Measurements from ENCODE around the gene GFOD2. TPM values are rescaled to one million over a fixed set of nuclear protein-coding genes. Genes with fewer than 3 reads are reported as not detected.

Gene GFOD2
- total and polyA plus RNA-seq, 2 experiments from 2014 or later, result 19.3 to 34.3 TPM

DNA sequence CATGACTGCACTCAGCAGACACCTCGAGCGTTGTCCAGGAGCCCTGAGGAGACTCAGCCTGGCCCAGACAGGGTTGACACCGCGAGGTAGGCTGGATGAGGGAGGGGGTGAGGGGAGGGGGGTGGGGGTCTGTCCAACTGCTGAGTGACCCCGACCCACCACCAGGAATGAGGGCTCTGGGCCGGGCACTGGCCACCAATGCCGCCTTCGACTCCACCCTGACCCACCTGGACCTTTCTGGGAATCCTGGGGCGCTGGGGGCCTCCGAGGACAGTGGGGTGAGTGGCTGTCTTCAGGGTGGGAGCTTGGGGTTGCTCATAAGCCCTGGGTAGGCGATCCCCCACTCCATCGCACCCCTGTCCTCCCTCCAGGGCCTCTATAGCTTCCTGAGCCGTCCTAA lies 71.4 kb downstream of the GFOD2 start:
- H3K27me3 Mint-ChIP-seq (ENCODE audit: insufficient read depth, low read depth, poor library complexity), result peaks cover 74% of the 10 kb centered on the region
- Histone ChIP-seq H3K9me2 (ENCODE audit: insufficient read depth) (no peaks in the 10 kb centered on the region), H4K20me1 (replicated peaks; ENCODE audit: insufficient read depth) (no peaks in the 10 kb centered on the region; the same call in 1 of the 2 replicates), H3K4me3 (peak overlapping the region; percentile 46; the same call in 1 of the 2 replicates), H2AFZ (no peak overlapping the region), H3K36me3 (ENCODE audit: insufficient read depth) (no peaks in the 10 kb centered on the region), H3K27me3 (ENCODE audit: insufficient read depth) (peaks cover 73% of the 10 kb centered on the region), H3K27ac (ENCODE audit: low read depth) (no peak overlapping the region), H3K4me2 (peak overlapping the region; percentile 78), H3K79me2 (replicated peaks; ENCODE audit: insufficient read depth) (no peaks in the 10 kb centered on the region), H3K4me1 (ENCODE audit: insufficient read depth) (no peaks in the 10 kb centered on the region; the same call in 1 of the 2 replicates), H3F3A (replicated peaks; ENCODE audit: low read depth) (peaks cover 7% of the 10 kb centered on the region; the same call in 1 of the 2 replicates)
- TF ChIP-seq STAT1 (IDR thresholded peaks at IDR 0.05; ENCODE audit: unreplicated experiment) (no peak), JUNB (IDR thresholded peaks at IDR 0.05; ENCODE audit: unreplicated experiment) (no peak), ZNF114 (CRISPR knock-in tag; IDR thresholded peaks at IDR 0.05) (no peak), NANOG (IDR thresholded peaks at IDR 0.05; ENCODE audit: borderline replicate concordance) (no peak), ZNF331 (CRISPR knock-in tag; IDR thresholded peaks at IDR 0.05; ENCODE audit: low read depth) (no peak), EZH2phosphoT487 (IDR thresholded peaks at IDR 0.05; ENCODE audit: unreplicated experiment) (no peak)
- TF ChIP-seq, protein P1, sequence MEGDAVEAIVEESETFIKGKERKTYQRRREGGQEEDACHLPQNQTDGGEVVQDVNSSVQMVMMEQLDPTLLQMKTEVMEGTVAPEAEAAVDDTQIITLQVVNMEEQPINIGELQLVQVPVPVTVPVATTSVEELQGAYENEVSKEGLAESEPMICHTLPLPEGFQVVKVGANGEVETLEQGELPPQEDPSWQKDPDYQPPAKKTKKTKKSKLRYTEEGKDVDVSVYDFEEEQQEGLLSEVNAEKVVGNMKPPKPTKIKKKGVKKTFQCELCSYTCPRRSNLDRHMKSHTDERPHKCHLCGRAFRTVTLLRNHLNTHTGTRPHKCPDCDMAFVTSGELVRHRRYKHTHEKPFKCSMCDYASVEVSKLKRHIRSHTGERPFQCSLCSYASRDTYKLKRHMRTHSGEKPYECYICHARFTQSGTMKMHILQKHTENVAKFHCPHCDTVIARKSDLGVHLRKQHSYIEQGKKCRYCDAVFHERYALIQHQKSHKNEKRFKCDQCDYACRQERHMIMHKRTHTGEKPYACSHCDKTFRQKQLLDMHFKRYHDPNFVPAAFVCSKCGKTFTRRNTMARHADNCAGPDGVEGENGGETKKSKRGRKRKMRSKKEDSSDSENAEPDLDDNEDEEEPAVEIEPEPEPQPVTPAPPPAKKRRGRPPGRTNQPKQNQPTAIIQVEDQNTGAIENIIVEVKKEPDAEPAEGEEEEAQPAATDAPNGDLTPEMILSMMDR (conservative IDR thresholded peaks at IDR 0.05; ENCODE audit: low read depth in 2 of 2), result no peak
- TF ChIP-seq, protein P2, sequence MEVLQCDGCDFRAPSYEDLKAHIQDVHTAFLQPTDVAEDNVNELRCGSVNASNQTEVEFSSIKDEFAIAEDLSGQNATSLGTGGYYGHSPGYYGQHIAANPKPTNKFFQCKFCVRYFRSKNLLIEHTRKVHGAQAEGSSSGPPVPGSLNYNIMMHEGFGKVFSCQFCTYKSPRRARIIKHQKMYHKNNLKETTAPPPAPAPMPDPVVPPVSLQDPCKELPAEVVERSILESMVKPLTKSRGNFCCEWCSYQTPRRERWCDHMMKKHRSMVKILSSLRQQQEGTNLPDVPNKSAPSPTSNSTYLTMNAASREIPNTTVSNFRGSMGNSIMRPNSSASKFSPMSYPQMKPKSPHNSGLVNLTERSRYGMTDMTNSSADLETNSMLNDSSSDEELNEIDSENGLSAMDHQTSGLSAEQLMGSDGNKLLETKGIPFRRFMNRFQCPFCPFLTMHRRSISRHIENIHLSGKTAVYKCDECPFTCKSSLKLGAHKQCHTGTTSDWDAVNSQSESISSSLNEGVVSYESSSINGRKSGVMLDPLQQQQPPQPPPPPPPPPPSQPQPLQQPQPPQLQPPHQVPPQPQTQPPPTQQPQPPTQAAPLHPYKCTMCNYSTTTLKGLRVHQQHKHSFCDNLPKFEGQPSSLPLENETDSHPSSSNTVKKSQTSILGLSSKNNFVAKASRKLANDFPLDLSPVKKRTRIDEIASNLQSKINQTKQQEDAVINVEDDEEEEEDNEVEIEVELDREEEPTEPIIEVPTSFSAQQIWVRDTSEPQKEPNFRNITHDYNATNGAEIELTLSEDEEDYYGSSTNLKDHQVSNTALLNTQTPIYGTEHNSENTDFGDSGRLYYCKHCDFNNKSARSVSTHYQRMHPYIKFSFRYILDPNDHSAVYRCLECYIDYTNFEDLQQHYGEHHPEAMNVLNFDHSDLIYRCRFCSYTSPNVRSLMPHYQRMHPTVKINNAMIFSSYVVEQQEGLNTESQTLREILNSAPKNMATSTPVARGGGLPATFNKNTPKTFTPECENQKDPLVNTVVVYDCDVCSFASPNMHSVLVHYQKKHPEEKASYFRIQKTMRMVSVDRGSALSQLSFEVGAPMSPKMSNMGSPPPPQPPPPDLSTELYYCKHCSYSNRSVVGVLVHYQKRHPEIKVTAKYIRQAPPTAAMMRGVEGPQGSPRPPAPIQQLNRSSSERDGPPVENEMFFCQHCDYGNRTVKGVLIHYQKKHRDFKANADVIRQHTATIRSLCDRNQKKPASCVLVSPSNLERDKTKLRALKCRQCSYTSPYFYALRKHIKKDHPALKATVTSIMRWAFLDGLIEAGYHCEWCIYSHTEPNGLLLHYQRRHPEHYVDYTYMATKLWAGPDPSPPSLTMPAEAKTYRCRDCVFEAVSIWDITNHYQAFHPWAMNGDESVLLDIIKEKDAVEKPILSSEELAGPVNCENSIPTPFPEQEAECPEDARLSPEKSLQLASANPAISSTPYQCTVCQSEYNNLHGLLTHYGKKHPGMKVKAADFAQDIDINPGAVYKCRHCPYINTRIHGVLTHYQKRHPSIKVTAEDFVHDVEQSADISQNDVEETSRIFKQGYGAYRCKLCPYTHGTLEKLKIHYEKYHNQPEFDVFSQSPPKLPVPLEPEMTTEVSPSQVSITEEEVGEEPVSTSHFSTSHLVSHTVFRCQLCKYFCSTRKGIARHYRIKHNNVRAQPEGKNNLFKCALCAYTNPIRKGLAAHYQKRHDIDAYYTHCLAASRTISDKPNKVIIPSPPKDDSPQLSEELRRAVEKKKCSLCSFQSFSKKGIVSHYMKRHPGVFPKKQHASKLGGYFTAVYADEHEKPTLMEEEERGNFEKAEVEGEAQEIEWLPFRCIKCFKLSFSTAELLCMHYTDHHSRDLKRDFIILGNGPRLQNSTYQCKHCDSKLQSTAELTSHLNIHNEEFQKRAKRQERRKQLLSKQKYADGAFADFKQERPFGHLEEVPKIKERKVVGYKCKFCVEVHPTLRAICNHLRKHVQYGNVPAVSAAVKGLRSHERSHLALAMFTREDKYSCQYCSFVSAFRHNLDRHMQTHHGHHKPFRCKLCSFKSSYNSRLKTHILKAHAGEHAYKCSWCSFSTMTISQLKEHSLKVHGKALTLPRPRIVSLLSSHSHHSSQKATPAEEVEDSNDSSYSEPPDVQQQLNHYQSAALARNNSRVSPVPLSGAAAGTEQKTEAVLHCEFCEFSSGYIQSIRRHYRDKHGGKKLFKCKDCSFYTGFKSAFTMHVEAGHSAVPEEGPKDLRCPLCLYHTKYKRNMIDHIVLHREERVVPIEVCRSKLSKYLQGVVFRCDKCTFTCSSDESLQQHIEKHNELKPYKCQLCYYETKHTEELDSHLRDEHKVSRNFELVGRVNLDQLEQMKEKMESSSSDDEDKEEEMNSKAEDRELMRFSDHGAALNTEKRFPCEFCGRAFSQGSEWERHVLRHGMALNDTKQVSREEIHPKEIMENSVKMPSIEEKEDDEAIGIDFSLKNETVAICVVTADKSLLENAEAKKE (CRISPR knock-in tag; IDR thresholded peaks at IDR 0.05), result no peak
- H3K9me3 Mint-ChIP-seq, result no peaks in the 10 kb centered on the region
- peaks cover 4% of the 10 kb centered on the region; the same call in 1 of the 3 replicates for H3K36me3 Mint-ChIP-seq (ENCODE audit: low read depth)
- no peak for DNase-seq (ENCODE audit: low spot score)
- H3K27ac Mint-ChIP-seq, result no peak overlapping the region
- no peak for ATAC-seq
- no peak overlapping the region for H3K4me3 Mint-ChIP-seq
- peaks cover 11% of the 10 kb centered on the region for H3K4me1 Mint-ChIP-seq

Measured in GM23338 (cell line).